Muscle layer of duodenum (tissue), 2 donors: Measurements from ENCODE around the gene SFI1.
"Not testable (repeated sequence)": the region's sequence is repeated elsewhere in the genome, so short reads cannot be mapped to it uniquely, and the experiment has no call there.

Experiments
- H3K27ac ChIP-seq: one replicate; pipeline ENCODE4 v1.7.0; 2013; ENCODE audit warnings: mild to moderate bottlenecking, low read length
- H3K27me3 ChIP-seq: one replicate; pipeline ENCODE4 v1.7.0; 2013; ENCODE audit warnings: low read depth, mild to moderate bottlenecking, control low read depth, low read length
- H3K36me3 ChIP-seq, 2 donors: one replicate each; pipeline ENCODE4 v1.7.0; 2013; ENCODE audit warnings: low read length in 2 of 2, control low read depth in 1 of 2, mild to moderate bottlenecking in 1 of 2; ENCODE audit not compliant: insufficient read depth in 2 of 2, control insufficient read depth in 1 of 2
- H3K4me1 ChIP-seq, 2 donors: one replicate each; pipeline ENCODE4 v1.7.0; 2013; ENCODE audit warnings: low read length in 2 of 2, mild to moderate bottlenecking in 2 of 2, control low read depth in 1 of 2, moderate library complexity in 1 of 2; ENCODE audit not compliant: insufficient read depth in 2 of 2, control insufficient read depth in 1 of 2
- H3K4me3 ChIP-seq, 2 donors: one replicate each; pipeline ENCODE4 v1.7.0; 2013; ENCODE audit warnings: low read length in 2 of 2, low read depth in 1 of 2, mild to moderate bottlenecking in 1 of 2
- H3K9me3 ChIP-seq, 2 donors: one replicate each; pipeline ENCODE4 v1.7.0; 2013; ENCODE audit warnings: low read length in 2 of 2, control low read depth in 1 of 2, mild to moderate bottlenecking in 1 of 2; ENCODE audit not compliant: control insufficient read depth in 1 of 2
- donor health status: healthy.

The SFI1 gene

GRCh38 chr22:31556627-31557203, 60.4 kb downstream of the SFI1 start:
- H3K27me3 ChIP-seq = no peaks in the 10 kb centered on the region

DNA sequence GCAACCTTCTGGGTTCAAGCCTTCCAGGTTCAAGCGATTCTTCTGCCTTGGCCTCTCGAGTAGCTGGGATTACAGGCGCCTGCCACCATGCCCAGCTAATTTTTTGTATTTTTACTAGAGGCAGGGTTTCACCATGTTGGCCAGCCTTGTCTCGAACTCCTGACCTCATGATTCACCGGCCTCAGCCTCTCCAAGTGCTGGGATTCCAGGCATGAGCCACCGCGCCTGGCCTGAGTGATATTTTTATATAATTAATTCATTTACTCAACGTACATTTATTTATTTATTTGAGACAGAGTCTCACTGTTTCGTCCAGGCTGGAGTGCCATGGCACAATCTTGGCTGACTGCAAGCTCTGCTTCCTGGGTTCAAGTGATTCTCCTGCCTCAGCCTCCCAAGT, 62.2 kb downstream of the SFI1 start:
- not testable (repeated sequence) for H3K36me3 ChIP-seq, H3K27ac ChIP-seq, H3K4me1 ChIP-seq, H3K4me3 ChIP-seq, H3K27me3 ChIP-seq, H3K9me3 ChIP-seq

More at GRCh38 chr22:31556627-31557203, 60.4 kb downstream of the SFI1 start:
- Histone ChIP-seq H3K4me1 (no peaks in the 10 kb centered on the region), H3K27ac (no peak overlapping the region), H3K9me3 (no peaks in the 10 kb centered on the region), H3K36me3 (peaks cover 0 to 2% of the 10 kb centered on the region in 2 donors), H3K4me3 (no peak overlapping the region)

- H3K27ac ChIP-seq = no peak overlapping the region
- H3K36me3 ChIP-seq = no peaks in the 10 kb centered on the region
- H3K27me3 ChIP-seq = no peaks in the 10 kb centered on the region
Measured at GRCh38 chr22:31561238-31561887, 65.0 kb downstream of the SFI1 start.

GRCh38 chr22:31561970-31562369, 65.6 kb downstream of the SFI1 start:
- H3K4me1 ChIP-seq = no peaks in the 10 kb centered on the region
- no peaks in the 10 kb centered on the region for H3K27me3 ChIP-seq
- H3K36me3 ChIP-seq = no peaks in the 10 kb centered on the region
- H3K4me3 ChIP-seq = no peak overlapping the region
- no peaks in the 10 kb centered on the region for H3K9me3 ChIP-seq
- no peak overlapping the region for H3K27ac ChIP-seq

More at GRCh38 chr22:31561238-31561887, 65.0 kb downstream of the SFI1 start:
- Histone ChIP-seq H3K4me1 (no peaks in the 10 kb centered on the region), H3K9me3 (no peaks in the 10 kb centered on the region), H3K4me3 (no peak overlapping the region)

GRCh38 chr22:31566484-31566883, 70.1 kb downstream of the SFI1 start:
- Histone ChIP-seq H3K36me3 (no peaks in the 10 kb centered on the region), H3K27me3 (no peaks in the 10 kb centered on the region), H3K27ac (no peak overlapping the region), H3K9me3 (no peaks in the 10 kb centered on the region), H3K4me3 (no peak overlapping the region), H3K4me1 (no peaks in the 10 kb centered on the region)

DNA sequence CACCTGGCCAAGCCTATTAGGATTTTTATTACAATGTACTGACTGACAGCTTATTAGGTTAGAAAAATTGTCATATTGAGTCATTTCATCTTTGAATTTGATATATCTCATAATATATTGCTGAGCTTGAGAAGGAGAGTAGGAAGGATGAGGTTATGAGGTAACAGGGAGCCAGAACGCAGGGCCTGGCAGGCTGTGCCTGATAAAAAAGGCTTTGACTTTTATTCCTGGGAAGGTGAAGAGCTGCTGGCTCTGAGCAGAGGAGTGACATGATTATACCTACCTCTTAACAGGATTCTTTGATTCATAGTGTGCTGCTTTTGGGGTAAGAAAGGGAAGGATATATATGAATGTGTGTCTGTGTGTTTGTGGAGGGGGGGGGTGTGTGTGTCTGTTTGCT, 70.9 kb downstream of the SFI1 start:
- no peaks in the 10 kb centered on the region for H3K36me3 ChIP-seq
- no peaks in the 10 kb centered on the region for H3K9me3 ChIP-seq

DNA sequence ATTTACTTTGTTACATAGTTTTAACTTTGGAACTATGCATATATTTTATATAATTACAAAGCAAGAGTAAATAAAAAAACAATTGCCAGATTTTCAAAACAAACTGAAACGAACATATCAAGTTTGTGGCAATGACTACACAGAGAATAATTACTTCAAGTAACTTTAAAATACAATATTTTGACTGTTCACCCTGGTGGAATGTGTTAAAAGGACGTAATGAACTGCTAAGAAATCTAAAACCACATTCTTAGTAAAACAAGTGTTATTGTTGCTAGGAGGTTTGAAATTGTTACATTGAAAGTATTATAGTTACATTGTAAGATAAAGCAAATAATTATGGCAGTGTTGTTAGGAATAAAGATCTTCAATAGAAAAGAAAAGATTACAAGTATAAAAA, 71.4 kb downstream of the SFI1 start:
- Histone ChIP-seq H3K27ac (no peak overlapping the region), H3K4me1 (no peaks in the 10 kb centered on the region), H3K27me3 (no peaks in the 10 kb centered on the region), H3K4me3 (no peak overlapping the region), H3K36me3 (peaks cover 0 to under 1% of the 10 kb centered on the region in 2 donors), H3K9me3 (no peaks in the 10 kb centered on the region)

More for the DNA sequence above, 70.9 kb downstream of the SFI1 start:
- Histone ChIP-seq H3K4me1 (no peaks in the 10 kb centered on the region), H3K27ac (no peak overlapping the region), H3K27me3 (no peaks in the 10 kb centered on the region), H3K4me3 (no peak overlapping the region)

DNA sequence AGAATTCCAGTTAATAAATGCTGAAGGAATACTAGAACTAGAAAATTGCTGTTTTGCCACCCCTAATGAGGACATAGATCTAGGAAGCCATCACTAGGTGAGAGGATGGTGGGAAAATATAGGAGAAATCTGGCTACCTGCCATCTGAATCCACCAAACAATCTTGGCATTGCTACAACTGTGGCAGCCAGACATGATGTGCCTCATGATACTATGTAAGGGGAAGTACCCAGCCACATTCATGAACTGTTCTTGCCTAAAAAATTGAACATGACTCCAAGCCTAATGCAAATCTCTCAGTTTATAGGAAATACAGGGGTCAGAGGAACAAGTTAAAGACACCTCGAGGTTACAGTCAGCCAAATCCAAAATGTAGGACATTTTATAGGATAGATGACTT, 72.8 kb downstream of the SFI1 start:
- no peaks in the 10 kb centered on the region for H3K9me3 ChIP-seq
- no peaks in the 10 kb centered on the region for H3K4me1 ChIP-seq
- H3K27me3 ChIP-seq = no peaks in the 10 kb centered on the region
- no peak overlapping the region for H3K4me3 ChIP-seq
- H3K27ac ChIP-seq = no peak overlapping the region
- H3K36me3 ChIP-seq = peaks cover 4 to 6% of the 10 kb centered on the region in 2 donors

DNA sequence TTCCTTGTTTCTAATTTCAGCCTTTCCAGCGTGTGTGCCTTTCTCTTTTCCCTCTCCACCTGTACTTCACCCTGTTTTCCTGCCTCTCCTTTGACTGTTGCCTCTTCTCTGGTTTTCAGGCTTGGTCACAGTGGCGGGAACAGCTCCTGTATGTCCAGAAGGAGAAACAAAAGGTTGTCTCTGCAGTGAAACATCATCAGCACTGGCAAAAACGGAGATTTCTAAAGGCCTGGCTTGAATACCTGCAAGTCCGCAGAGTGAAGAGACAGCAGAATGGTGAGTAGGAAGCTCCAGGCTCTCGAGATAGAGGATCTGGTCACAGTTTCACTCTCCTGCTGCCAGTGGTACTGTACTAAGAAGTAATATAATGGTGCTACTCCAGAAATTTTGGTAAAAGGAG, 76.6 kb downstream of the SFI1 start:
- no peaks in the 10 kb centered on the region for H3K4me1 ChIP-seq
- H3K36me3 ChIP-seq = peaks cover 5 to 30% of the 10 kb centered on the region in 2 donors
- no peaks in the 10 kb centered on the region for H3K9me3 ChIP-seq
- no peak overlapping the region for H3K27ac ChIP-seq
- no peak overlapping the region for H3K4me3 ChIP-seq
- no peaks in the 10 kb centered on the region for H3K27me3 ChIP-seq

DNA sequence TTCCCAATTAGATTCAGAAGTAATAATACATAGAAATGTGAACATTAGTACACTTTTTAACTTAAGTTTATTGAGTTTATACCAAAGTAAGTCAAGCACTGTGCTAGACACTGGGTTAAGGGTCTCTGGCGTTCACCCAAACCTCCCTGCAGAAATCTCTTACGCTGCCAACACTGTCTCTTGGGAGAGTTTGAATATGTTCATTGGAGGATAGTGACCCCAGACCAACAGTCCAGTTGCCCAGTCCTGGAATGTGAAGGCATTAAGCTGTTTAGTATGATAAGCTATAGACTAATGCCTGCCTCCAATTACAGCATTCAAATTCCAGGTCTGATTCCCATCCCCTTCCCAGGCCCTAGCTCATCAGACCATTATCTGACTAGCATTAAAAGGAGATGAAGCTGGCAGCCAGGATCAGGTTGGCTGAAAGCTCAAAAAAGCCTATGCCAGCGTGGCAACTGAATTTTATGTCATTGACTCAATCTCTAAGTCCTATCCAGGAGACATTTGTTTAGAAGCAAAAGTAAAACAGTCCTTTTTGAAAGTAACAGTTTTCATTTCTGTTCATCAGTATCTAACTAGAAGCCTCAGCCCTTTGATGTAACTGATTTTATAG, 77.8 kb downstream of the SFI1 start:
- H3K27ac ChIP-seq = no peak overlapping the region
- H3K4me3 ChIP-seq = no peak overlapping the region
- no peaks in the 10 kb centered on the region for H3K4me1 ChIP-seq
- H3K27me3 ChIP-seq = no peaks in the 10 kb centered on the region
- no peaks in the 10 kb centered on the region for H3K9me3 ChIP-seq
- peaks cover 5 to 39% of the 10 kb centered on the region in 2 donors for H3K36me3 ChIP-seq

DNA sequence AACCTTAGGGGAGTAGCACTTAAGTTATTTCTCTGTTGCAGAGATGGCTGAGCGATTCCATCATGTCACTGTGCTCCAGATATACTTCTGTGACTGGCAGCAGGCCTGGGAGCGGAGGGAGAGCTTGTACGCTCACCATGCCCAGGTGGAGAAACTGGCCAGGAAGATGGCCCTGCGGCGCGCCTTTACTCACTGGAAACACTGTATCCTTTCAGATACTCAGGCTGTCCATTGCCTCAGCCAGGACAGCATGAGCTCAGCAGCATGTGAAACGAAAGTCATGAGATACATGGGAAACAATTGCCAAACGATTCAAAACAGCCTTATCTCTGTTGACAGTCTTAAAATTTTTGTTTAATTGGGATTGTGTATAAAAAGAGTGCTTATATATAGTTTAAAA, 78.9 kb downstream of the SFI1 start:
- H3K27me3 ChIP-seq = no peaks in the 10 kb centered on the region
- H3K9me3 ChIP-seq = no peaks in the 10 kb centered on the region
- H3K27ac ChIP-seq = no peak overlapping the region
- H3K4me1 ChIP-seq = no peaks in the 10 kb centered on the region
- H3K4me3 ChIP-seq = no peak overlapping the region
- H3K36me3 ChIP-seq = peaks cover 5 to 39% of the 10 kb centered on the region in 2 donors
